Effector CD8-positive, alpha-beta T cell (primary cell): ENCODE measurements around the gene RDH12.

Experiments used
- DNase-seq: peaks from one replicate; lab custom pipeline; 2025; lab: John Stamatoyannopoulos, UW

Gene RDH12

DNA sequence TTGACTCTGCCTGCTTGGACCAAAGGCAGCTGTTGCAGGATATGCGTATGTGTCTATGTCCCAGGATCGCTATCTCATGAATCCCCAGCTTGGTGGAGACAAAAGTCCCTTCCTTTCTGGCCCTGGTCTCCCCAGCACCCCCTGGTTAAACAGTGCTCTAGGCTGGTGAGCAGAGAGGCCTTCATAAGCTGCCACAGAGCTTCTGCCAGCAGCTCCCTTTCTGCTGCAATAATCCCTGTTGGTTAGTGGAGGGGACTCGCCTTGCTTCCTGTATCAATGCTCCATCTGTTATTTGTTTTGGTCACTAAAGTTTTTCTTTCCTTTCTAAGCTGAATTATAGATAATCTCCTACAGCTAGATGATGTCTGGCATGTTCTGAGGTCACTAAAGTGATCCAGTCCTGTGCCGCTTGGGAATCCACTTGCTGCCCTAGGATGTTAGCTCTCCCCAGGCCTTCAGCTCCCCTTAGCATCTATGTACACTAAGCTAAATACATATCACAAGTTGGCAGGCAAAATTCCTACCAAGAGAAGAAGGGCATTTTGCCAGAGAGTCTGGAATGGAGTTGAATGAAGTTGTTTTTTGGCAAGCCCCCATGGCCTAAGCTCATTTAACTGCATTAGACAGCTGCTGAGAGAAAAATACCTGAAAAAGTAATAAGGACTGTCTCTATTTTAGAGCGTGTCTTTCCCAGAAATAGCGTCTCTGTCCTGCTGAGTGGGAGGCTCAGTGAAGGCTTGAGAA, 47.8 kb downstream of the RDH12 start:
- no peak for DNase-seq

DNA sequence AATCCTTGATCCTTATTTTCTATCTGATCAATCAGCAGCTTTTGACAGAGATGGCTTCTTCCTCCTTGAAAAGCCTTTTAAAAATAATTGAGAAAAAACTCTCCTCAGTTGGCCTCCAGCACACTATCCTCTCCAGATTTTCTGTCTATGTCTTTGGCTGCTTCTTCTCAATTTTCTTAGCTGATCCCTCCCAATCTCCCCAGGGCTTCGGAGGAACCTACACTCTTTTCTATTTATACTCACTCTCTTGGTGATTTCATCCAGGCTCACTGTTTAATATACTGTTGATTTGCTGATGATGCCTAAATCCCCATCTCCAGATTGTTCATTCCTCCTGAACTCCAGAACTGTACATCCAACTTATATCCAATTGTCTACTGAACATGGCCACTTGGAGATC, 54.8 kb downstream of the RDH12 start:
- no peak for DNase-seq

DNA sequence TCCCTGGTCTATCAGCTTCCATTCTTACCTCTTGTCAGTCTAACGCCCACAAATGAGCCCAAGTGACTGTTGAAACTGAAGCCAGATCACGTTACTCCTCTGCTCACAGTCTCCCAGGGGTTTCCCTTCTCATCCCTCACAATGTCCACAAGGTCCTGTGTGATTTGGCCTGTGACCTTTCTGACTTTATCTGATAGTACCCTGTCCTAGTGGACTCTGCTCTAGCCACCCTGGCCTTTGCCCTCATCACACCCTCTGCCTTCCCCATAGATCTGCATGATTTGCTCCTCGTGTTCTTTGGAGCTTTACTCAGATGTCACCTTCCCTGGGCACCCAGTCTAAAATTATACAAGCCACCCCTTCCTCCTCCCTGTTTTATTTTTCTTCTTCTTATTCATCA, 55.5 kb downstream of the RDH12 start:
- DNase-seq, result no peak

DNA sequence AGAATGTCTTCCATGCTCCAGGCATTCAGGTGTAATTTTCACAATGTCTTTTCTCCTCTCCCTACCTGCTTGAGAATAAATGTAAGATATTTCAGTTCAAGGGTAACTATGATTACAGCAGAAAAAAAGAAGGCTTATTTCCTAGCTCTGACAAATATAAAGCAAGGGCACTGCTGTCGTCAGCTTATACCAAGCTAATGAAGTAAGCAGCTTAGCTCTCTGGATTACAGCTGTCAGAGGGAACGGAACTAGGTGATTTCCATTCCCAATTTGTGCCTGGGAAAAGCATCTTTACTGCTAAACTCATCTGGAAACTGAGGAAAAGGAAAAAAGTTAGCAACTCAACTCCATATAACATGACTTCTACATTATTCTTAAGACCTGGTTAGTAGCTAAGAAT, 58.2 kb downstream of the RDH12 start:
- no peak for DNase-seq

DNA sequence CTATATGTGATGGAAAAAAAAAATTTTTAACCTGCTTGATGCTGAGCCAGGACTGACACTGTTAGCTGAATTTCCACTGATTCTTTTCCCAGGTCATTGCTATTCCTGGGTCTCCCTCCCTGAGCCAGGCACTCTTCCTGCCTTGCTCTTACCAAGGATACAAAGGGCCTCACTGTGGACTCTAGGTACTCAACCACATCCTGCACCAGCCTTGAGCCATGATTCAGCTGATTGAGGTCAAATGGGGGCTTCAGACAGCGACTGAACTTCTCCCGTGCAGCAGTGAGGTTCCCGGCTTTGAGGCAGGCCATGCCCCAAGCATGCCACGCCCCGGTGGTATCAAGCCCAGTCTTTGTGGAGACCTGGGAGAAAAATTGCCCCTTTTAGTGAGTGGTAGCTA, 60.4 kb downstream of the RDH12 start:
- DNase-seq, result no peak

DNA sequence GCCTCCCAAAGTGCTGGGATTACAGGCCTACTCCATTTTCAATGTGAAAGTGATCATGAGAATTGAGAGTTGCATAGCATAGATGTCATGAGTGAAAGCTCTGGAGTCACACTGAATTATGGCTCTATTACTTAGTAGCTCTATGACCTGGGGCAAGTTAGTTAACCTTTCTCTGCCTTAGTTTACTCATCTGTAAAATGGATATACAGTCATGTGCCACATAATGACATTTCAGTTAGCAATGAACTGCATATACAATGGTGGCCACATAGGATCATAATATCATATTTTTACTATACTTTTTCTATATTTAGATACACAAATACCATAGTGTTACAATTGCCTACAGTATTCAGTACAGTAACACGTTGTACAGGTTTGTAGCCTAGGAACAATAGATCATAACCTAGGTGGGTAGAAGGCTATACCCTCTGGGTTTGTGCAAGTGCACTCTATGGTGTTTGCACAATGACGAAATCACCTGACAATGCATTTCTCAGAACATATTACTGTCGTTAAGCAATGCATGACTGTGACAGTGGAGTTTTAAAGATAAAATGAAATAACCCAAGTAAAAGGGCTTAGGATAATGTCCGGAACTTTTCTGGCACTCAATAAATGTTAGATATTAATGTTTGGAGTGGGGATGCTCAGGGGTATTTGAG, 61.6 kb downstream of the RDH12 start:
- DNase-seq, result no peak

DNA sequence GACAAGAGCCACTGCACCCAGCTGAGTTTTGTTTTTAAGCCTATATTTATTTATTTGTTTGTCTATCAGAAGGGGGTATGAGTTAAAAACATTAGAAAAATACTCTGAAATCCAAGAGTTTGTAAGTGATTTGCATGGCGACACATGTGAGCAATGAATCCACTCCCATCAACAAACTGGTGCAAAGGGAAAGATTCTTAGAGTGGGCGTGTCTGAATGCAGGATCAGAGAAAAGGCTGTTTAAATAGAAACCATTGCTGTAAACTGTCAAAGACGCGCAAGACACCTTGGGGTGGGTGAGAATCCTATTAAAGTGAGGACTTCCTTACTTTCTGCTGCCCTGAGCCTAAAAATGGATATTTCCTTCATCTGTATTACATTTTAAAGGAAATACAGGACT, 62.8 kb downstream of the RDH12 start:
- DNase-seq, result no peak

DNA sequence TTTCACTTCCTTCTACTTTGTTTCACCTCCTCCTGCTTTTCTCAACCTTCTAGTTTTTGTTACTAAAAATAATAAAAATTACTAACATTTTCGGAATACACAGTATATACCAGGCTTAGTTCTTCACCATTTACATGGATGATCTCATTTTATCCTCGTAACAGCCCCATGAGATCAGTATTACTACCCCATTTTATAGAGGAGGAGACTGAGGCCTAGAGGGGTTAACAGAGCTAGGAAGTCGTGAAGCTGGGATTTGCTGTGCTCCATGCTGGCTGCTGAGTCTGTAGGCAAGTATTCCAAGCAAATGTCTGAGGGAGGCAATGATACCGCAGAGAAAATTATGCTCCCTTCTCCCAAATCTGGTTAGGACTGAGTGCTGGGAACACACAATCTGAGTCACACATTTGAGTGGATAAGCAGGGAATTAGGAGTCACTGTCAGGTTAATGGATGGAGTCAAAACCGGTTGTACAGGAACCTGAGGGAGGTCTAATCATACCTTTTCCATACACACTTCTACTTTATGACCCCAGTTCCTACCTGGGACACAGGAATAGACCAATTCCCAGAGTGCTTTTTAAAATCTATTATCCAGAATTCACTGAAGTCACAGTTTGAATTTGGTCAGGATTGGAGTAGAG, 63.6 kb downstream of the RDH12 start:
- DNase-seq, result no peak

DNA sequence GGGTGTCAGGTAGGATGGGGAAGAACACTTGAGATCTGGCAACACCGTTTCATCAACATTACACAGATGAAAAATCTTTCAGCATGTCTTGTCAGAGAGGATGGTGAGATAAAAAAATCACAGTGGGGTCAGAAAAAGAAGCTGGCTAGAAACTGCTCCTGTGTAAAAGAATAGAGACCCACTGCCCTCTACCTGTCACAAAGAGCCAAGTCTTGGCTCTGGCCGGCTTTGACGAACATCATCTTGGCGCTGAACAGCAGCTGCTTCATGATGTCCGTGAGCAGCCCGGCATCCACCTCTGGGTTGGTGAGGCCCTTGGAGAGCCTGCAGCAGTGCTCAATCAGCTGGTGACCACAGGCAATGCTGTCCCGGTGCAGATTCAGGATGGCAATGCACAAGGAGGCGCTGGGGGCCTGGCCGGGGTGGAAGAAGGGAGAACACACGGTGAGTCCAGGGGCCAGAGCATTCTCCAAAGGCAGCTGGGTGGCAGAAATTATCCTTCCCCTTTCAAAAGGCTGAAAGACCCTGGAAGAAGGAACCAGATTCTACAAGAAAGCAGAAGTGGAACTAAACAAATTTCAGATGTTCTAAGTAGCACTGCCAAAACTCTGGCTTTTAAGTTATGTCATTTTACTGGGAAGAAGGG, 64.5 kb downstream of the RDH12 start:
- no peak for DNase-seq

DNA sequence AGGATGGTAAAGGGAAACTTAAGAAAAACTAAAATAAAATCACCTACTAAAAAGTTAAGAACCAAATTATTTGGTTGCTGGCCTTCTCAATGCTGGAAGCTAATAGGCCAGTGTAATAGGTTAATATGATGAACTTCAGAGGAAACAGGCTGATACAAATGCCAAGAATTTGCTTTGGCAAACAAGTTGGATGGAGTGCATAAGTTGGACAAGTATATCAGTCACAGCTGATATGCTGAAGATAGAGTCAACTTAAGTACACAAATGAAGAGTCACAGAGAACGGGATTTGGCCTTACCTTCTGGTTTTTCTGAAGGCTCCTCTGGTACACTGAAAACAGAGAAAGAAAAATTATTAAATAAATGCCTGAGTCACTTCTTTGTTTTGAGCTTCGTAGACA, 66.5 kb downstream of the RDH12 start:
- no peak for DNase-seq

DNA sequence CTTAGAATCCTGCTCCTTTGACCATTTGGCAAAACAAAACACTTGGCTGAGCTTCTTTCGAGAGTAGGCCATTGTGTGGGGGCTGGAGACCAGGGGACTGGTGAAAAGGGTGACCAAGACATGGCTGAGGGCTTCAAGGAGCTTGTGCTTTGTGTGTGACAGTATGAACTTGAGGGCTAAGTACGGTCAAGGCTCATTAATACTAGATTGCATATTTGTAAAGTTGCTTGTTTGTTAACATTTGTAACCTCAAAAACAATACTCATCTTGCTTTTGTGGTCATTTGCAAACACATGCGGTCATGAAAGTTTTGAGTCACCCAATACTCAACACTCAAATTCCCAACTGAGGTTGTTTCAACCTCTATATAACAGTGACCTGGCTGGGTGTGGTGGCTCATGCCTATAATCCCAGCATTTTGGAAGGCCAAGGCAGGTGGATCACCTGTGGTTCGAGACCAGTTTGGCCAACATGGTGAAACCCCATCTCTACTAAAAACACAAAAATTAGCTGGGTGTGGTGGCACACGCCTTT, 72.2 kb downstream of the RDH12 start:
- no peak for DNase-seq

DNA sequence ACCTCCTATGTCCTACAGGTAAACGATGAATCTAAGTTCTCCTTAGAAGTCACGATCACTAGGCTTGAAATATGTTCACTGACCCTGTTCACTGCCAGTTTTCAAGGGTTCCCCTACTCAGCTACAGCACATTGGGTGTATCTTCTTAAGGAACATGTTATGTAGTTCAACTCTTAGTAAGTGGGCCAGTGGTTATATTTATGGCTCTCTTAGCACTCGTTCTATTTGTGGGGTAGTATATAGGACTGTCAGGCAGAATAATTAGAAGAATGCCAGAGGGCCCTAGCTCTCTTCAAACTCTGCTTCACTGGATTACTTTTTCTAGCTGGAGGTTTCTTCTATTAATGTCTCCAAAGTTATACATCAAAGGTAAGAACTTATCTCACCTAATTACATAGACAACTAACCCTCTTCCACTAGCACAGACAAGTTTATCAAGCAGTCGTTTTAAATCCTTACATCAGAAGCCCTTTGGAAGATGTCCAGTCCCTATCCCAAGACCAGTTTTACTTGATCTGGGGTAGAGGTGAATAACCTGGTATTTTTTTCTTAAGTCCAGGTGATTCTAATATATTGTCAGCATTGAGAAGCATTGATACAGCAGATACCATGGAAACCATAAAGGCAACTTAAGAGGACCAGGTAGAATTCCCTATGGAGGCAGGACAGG, 75.1 kb downstream of the RDH12 start:
- no peak for DNase-seq

DNA sequence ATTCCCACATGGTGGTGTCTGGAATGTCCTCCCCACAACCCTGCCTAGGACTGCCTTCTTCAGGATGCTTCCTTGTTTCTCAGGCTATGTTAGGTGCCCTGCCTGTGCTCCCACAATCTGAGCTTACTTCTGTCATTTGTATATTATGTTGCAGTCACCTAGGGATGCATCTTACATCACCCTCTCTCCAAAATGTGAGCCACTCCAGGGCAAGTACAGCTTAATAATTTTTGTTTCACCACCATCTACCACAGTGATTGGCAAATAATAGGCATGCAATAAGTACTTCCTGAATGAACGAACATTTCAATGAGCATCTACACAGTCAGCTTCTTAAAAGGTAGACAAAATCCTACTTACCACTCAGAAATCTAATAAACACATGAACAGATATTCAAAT, 77.1 kb downstream of the RDH12 start:
- no peak for DNase-seq

DNA sequence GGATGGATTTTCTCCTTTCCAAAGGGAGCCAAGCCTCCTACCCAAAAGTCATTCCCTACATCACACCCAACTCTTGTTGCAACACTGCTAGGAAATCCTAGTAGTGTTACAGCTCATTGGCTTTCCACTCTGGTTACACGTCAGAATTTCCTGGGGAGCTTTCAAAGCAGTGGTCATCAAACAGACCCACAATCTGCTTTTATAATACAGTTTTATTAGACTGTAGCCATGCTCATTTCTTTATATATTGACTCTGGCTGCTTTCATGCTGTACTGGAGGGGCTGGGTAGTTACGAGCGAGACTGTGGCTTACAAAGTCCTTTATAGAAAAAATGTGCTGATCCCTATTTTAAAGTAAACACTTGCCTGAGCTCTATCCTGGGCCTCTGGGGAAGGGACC, 80.4 kb downstream of the RDH12 start:
- DNase-seq, result no peak
